Ishikawa (cell line): ENCODE results near the gene ZNFX1.

Source experiments
- CEBPB ChIP-seq: IDR thresholded peaks from 2 replicates; pipeline ENCODE4 v1.6.1; 2012
- CREB1 ChIP-seq: IDR thresholded peaks from 2 replicates; pipeline ENCODE4 v1.6.1; 2012; ENCODE audit warnings: low read depth
- EGR1 ChIP-seq: IDR thresholded peaks from 2 replicates; pipeline ENCODE4 v1.6.1; 2012
- EP300 ChIP-seq: IDR thresholded peaks from 2 replicates; pipeline ENCODE4 v1.6.1; 2012; ENCODE audit warnings: borderline replicate concordance
- FOXM1 ChIP-seq: IDR thresholded peaks from 2 replicates; pipeline ENCODE4 v1.6.1; 2012; ENCODE audit warnings: low read depth, borderline replicate concordance
- NFIC ChIP-seq: IDR thresholded peaks from 2 replicates; pipeline ENCODE4 v1.6.1; 2012
- RAD21 ChIP-seq: IDR thresholded peaks from 2 replicates; pipeline ENCODE4 v1.6.1; 2012; ENCODE audit warnings: low read depth
- TAF1 ChIP-seq: IDR thresholded peaks from 2 replicates; pipeline ENCODE4 v1.6.1; 2012; ENCODE audit warnings: low read depth, mild to moderate bottlenecking
- TCF12 ChIP-seq: IDR thresholded peaks from 2 replicates; pipeline ENCODE4 v1.6.1; 2012; ENCODE audit warnings: low read depth
- TEAD4 ChIP-seq: IDR thresholded peaks from 2 replicates; pipeline ENCODE4 v1.6.1; 2012
- YY1 ChIP-seq: IDR thresholded peaks from 2 replicates; pipeline ENCODE4 v1.6.1; 2012; ENCODE audit warnings: low read depth
- ZBTB7A ChIP-seq: IDR thresholded peaks from 2 replicates; pipeline ENCODE4 v1.6.1; 2012; ENCODE audit warnings: low read depth
- TF ChIP-seq, protein P1 (sequence below): IDR thresholded peaks from 2 replicates; pipeline ENCODE4 v1.6.1; 2012
- TF ChIP-seq, protein P2 (sequence below): IDR thresholded peaks from 2 replicates; pipeline ENCODE4 v1.6.1; 2012
- TF ChIP-seq, protein P3 (sequence below): IDR thresholded peaks from 2 replicates; pipeline ENCODE4 v1.6.1; 2012; ENCODE audit warnings: low read depth, mild to moderate bottlenecking

ZNFX1 gene

DNA sequence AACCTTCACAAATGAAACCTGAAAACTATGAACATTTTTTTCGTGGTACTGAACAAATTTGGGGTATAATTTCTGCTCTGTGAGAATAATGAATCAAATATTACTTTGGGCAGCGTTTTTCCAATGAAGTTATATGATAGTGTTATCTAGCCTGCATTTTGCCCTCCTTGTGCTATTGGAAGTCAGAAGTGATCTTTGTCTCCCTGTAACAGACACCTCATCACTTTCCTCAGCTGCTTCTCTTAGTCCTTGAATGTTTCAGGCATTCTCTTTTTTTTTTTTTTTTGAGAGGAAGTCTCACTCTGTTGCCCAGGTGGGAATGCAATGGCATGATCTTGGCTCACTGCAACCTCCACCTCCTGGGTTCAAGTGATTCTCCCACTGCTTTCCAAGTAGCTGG lies 48.5 kb downstream of the ZNFX1 start:
- TF ChIP-seq EP300 (no peak), NFIC (no peak), EGR1 (no peak), TAF1 (no peak)

DNA sequence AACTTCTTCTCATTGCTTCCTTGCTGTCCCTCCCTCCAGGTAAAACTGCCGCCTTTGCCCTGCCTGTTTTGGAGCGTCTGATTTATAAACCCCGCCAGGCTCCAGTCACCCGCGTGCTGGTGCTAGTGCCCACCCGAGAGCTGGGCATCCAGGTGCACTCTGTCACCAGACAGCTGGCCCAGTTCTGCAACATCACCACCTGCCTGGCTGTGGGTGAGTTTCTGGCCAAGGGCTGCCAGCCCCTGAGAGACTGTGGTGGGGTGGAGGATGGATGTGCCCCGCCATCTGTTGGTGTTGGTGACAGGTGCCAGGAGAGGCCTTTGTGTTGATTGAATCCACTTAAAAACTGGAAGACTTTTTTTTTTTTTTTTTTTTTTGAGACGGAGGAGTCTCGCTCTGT lies 49.2 kb downstream of the ZNFX1 start:
- TF ChIP-seq ZBTB7A (no peak), CEBPB (no peak), RAD21 (no peak), TEAD4 (no peak), NFIC (no peak), CREB1 (no peak), FOXM1 (no peak), EP300 (no peak), YY1 (no peak), TAF1 (no peak), TCF12 (no peak), EGR1 (no peak)
- TF ChIP-seq, protein P1, sequence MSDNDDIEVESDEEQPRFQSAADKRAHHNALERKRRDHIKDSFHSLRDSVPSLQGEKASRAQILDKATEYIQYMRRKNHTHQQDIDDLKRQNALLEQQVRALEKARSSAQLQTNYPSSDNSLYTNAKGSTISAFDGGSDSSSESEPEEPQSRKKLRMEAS = no peak

DNA sequence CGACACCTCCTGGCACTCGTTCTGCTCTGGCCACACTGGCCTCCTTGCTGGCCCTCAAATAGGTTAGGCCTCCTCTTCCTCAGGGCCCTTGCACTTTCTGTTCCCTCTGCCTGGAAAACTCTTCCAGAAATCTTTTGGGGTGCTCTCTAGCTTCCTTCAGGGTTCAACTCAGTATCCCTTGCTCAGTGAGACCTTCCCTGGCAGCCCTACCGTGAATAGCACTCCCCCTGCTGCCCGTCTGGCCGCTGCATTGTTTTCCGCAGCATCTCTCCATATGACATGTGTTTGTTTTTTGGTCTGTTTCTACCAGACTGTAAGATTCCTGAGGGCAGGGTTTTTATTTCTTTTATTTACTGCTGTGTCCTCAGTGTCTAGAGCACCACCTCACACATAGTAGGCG lies 52.0 kb downstream of the ZNFX1 start:
- TF ChIP-seq, protein P1 = no peak
- TF ChIP-seq TCF12 (no peak), EP300 (no peak), RAD21 (no peak), TEAD4 (no peak)
- TF ChIP-seq, protein P2, sequence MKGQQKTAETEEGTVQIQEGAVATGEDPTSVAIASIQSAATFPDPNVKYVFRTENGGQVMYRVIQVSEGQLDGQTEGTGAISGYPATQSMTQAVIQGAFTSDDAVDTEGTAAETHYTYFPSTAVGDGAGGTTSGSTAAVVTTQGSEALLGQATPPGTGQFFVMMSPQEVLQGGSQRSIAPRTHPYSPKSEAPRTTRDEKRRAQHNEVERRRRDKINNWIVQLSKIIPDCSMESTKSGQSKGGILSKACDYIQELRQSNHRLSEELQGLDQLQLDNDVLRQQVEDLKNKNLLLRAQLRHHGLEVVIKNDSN = no peak

DNA sequence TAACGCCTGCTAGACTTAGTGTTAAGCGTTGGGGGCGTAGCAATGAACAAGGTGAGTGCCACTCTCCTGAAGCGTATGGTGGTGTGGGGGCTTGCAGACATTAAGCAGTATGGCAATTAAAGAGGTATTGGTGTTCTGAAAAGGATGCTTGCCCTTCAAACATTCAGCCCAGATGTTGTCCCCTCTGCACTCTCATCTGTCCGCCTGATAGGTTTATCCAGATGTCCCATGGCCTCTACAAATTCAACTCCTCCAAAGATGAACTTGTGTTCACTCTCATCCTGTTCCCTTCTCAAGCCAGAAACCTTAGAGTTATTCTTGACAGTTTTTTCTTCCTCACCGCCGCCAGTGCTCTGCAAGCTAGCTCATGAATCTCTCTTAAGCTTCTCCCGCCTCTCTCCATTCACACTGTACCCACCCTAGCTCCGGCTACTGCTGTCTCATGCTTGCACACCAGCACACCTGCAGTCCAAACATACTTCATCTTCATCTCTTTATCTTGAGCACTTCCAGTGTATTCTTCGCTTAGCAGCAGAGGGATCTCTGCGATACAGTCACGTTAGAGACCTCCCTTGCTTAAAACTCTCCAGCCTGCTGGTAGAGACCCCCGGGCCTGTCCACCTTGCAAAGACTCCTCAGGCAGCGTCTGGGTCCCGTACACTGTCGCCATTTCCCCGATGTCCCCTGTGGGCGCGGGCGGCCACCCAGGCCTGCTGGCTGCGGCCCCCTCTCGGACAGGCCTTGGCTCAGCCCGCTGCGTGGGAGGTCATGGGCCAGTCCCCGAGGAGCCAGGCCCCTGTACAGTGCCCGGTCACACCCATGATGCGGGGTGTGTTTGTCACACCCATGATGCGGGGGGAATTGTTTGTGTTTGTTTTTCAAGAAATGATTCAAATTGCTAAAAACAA lies 57.7 kb downstream of the ZNFX1 start:
- TF ChIP-seq NFIC = no peak
- no peak for TF ChIP-seq TCF12
- TF ChIP-seq, protein P2 = no peak
- TF ChIP-seq TEAD4 = no peak
- TF ChIP-seq ZBTB7A = no peak
- no peak for TF ChIP-seq EGR1
- TF ChIP-seq CREB1 = no peak
- no peak for TF ChIP-seq CEBPB
- no peak for TF ChIP-seq TAF1

DNA sequence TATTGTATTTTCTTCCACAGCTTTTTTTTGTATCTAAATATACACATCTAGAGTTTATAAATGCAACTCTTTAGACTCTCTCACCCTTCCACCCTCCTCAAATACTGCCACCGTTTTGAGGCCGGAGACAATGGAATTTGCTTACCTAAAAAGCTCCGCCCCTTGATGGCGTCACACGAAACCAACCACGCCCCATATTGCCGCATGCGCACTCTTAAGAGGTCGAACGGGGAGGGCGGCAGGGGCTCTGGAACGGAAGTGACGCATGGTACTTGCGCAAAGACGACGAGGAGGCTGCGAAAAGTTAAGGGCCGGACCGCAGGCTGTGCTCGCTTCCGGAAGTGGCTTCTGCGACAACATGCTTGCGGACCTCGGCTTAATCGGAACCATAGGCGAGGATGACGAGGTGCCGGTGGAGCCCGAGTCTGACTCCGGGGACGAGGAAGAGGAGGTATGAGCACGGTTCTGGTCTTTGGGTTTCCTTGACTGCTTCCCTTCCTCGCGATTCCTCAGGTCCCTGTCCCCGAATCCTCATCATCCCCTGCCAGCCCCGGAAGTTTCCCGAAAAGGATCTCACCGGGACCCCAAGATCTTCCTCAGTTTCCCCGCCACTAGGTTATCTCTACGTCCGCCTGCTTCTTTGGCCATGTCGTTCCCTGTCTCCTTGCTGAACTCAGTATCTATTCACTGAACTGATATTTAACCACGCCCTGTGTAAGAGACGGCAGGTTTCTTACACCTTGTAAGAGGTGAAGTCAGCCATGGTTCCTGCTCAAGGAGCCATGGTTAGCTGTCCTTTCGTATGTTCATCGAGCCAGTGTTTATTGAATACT lies 58.5 kb downstream of the ZNFX1 start, which contains the start of gene DDX27:
Gene DDX27 (plus strand): TSS at position 326 of the 833 bp plus-strand sequence. CDS start 33 bp downstream, at position 359.
- no peak for TF ChIP-seq EGR1
- TF ChIP-seq FOXM1 = no peak
- peak; percentile 85 for TF ChIP-seq CREB1
- no peak for TF ChIP-seq RAD21
- TF ChIP-seq, protein P3, sequence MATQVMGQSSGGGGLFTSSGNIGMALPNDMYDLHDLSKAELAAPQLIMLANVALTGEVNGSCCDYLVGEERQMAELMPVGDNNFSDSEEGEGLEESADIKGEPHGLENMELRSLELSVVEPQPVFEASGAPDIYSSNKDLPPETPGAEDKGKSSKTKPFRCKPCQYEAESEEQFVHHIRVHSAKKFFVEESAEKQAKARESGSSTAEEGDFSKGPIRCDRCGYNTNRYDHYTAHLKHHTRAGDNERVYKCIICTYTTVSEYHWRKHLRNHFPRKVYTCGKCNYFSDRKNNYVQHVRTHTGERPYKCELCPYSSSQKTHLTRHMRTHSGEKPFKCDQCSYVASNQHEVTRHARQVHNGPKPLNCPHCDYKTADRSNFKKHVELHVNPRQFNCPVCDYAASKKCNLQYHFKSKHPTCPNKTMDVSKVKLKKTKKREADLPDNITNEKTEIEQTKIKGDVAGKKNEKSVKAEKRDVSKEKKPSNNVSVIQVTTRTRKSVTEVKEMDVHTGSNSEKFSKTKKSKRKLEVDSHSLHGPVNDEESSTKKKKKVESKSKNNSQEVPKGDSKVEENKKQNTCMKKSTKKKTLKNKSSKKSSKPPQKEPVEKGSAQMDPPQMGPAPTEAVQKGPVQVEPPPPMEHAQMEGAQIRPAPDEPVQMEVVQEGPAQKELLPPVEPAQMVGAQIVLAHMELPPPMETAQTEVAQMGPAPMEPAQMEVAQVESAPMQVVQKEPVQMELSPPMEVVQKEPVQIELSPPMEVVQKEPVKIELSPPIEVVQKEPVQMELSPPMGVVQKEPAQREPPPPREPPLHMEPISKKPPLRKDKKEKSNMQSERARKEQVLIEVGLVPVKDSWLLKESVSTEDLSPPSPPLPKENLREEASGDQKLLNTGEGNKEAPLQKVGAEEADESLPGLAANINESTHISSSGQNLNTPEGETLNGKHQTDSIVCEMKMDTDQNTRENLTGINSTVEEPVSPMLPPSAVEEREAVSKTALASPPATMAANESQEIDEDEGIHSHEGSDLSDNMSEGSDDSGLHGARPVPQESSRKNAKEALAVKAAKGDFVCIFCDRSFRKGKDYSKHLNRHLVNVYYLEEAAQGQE = no peak
- TF ChIP-seq, protein P1 = peak; percentile 90
- TF ChIP-seq NFIC = no peak
- no peak for TF ChIP-seq EP300
- 0 out of 2 replicates have a peak, but pooled peaks have one; percentile 42 for TF ChIP-seq TCF12
- TF ChIP-seq, protein P2 = no peak
- TF ChIP-seq TEAD4 = no peak
- TF ChIP-seq TAF1 = peak; percentile 81
- TF ChIP-seq YY1 = peak; percentile 62; the same call in 1 of the 2 replicates
- peak; percentile 88 for TF ChIP-seq CEBPB
- TF ChIP-seq ZBTB7A = no peak

DNA sequence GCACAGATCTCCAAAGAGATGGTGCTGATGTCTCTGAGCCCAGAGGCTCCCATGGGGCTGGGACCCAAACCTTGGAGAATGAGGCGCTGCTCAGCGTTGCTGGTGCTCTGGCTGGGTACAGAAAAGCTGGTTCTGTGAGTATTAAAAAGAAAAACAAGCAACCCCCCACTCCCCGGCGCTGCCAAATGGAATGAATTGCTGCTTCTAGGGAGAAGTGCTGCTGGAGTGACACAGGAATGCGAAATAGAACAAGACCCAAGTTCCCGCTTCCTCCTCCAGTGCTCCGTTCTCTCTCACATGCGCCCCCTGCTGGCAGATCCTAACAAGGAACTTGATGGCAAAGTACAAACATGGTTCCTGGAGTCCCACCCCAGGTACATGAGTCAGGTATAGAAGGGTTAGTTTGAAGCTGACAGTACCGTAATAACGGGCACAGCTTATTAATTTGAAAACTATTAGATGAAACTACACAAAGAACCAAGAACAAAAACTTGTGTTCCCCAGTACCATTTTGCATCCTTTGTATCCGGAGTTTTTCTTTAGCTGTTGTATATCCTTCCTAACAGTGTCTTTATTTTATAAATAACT lies 60.8 kb downstream of the ZNFX1 start:
- TF ChIP-seq TEAD4 (peak; percentile 61), FOXM1 (no peak), CEBPB (no peak), CREB1 (no peak), YY1 (peak; percentile 69), ZBTB7A (no peak), NFIC (no peak), RAD21 (peak; percentile 74), EGR1 (no peak), TCF12 (no peak), TAF1 (no peak), EP300 (no peak)
- TF ChIP-seq, protein P1 = peak; percentile 51; the same call in 1 of the 2 replicates
- TF ChIP-seq, protein P2 = no peak
- TF ChIP-seq, protein P3 = no peak
